NCI-H69 (cell line): Measurements from ENCODE around the gene INTS6.
A peak's percentile ranks its signal among the peaks of the same experiment; 100 is the strongest.
"Not testable (repeated sequence)": the region's sequence is repeated elsewhere in the genome, so short reads cannot be mapped to it uniquely, and the experiment has no call there.

ENCODE experiments used
- DNase-seq: peaks from one replicate; lab custom pipeline; 2025; lab: John Stamatoyannopoulos, UW

The INTS6 gene

DNA sequence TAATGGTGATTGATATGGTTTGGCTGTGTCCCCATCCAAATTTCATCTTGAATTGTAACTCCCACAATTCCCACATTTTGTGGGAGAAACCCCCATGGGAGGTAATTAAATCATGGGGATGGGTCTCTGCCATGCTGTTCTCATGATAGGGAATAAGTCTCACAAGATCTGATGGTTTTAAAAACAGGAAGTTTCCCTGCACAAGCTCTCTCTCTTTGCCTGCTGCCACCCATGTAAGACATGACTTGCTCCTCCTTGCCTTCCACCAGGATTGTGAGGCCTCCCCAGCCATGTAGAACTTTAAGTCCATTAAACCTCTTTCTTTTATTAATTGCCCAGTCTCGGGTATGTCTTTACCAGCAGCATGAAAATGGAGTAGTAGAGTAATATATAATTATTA is 37.5 kb downstream of the INTS6 start:
- not testable (repeated sequence) for DNase-seq

- DNase-seq, result no peak
Measured at GRCh38 chr13:51412431-51412830, 40.4 kb downstream of the INTS6 start.

DNA sequence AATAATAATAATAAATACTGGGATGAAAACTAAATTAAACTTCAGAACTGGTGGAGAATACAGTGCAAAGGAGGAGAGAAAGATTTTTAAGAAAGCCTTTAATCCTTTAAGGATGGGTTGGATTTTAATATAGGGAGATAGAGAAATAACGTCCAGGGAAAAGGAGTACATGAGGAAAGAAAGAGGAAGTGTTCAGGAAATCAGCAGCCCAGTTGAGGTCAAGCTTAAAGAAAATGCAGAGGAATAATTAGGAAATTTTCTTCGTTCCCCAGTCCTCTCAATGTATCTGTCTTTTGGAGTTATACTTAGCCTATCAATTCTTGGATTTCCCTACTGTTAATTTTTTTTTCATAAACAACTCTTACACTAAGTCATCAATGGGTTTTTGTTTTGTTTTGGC is 47.7 kb downstream of the INTS6 start:
- DNase-seq, result no peak

GRCh38 chr13:51397262-51397941 is 55.4 kb downstream of the INTS6 start:
- DNase-seq, result peak; percentile 10

- DNase-seq, result no peak
Measured at GRCh38 chr13:51396352-51396751, 56.5 kb downstream of the INTS6 start.

DNA sequence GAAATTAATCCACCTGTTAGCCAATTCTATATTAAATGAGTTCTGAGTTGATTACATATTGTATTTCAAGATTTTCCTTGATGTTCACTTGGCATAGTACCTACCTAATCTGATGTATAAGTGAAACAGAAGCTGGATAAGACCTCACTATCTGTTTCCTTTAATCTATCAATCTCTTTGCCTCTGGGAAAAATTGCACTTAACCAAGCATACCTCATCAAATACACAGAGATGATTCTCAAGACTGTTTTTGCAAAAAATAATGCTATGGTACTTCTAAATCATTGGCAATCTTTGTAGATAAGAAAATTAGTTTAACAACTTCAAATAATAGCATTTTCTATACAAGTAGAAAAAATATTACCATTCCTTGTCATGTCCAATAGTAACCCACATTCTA is 58.1 kb downstream of the INTS6 start:
- DNase-seq, result no peak

- DNase-seq, result no peak
Measured at GRCh38 chr13:51385114-51385513, 67.7 kb downstream of the INTS6 start.

DNA sequence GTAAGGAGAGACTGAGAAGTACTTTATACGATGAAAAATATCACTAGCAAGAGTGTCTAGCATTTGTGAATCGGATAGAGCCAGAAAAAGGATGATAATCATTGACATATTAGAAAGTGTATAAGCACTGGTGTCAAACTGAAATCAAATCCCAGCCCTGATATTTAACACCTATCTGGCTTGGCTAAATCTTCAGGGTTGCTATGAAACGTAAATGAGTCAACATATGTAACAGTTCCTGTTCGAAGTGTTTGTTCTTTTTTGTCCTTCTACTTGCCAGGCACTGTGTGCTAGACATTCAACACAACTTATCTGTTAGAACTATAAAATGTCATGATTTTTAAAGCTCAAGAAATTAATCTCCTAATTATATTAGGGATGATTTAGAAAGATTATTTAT is 72.6 kb downstream of the INTS6 start:
- DNase-seq, result peak; percentile 30

- DNase-seq, result no peak
Measured at GRCh38 chr13:51373451-51373850, 79.4 kb downstream of the INTS6 start.

- no peak for DNase-seq
Measured at GRCh38 chr13:51371768-51372399, 81.0 kb downstream of the INTS6 start.

DNA sequence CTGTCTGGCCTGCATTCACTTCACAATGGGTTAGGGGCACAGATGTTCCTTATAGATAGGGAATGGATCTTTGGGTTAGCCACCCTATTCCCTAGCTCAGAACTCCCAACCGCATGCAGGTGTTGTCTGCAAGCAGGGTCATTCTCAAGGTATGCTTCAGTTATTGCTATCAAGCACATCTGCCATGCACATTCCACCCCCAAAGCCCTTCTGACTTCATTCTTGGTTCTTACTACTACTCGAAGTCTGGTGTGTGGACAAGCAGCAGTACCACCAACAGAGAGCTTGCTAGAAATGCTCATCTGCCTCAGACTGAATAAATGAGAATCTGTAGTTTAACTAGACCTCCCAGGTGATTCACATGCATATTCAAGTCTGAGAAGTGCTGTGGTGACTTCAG is 82.0 kb downstream of the INTS6 start:
- no peak for DNase-seq

DNA sequence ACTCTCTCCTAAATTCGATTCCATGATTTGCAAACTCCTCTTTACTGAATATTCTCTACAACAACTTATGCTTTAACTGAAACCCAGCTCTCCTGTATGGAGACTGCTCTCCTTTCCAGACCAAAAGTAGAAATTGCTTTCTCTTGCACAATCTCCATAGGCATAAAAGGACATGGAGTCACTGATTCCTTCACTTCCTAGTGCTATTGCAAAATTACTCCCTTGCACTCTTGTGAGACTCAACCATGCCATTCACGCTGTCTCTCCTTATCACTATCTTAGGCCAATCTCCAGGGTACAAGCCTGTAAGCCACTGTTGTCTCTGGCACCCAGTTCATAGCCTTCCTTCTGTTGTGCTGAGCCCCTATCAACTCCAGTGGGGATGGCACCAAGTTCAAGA is 82.7 kb downstream of the INTS6 start:
- DNase-seq, result no peak

GRCh38 chr13:51364404-51365008 is 88.3 kb downstream of the INTS6 start:
- DNase-seq, result no peak

GRCh38 chr13:51363625-51364024 is 89.2 kb downstream of the INTS6 start:
- no peak for DNase-seq

GRCh38 chr13:51361106-51361505 is 91.7 kb downstream of the INTS6 start:
- no peak for DNase-seq

GRCh38 chr13:51360489-51360888 is 92.3 kb downstream of the INTS6 start:
- DNase-seq, result peak; percentile 77

DNA sequence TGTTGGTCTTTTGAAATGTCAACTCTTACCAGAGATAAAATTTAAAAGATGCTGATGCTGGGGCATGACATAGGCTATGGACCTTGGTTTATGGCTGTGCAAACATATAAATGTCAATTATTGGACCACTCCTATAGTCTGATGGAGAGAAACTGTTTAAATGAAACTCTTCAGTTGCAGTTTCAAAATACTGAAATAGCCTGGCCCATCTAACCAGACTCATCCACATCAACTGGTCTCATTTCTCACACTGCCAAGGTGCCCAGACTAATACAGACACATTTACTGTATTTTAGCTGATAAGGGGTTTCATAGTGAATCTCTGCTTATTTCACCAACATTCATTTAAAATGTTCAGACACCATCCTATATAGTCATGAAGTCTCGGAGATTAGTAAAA is 93.5 kb downstream of the INTS6 start:
- DNase-seq, result no peak

GRCh38 chr13:51357928-51358595 is 94.8 kb downstream of the INTS6 start:
- DNase-seq, result peak; percentile 14

GRCh38 chr13:51355217-51355616 is 97.6 kb downstream of the INTS6 start:
- no peak for DNase-seq

- DNase-seq, result no peak
Measured at GRCh38 chr13:51349016-51349415, 103.8 kb downstream of the INTS6 start.

- no peak for DNase-seq
Measured at GRCh38 chr13:51348069-51348967, 104.5 kb downstream of the INTS6 start.

DNA sequence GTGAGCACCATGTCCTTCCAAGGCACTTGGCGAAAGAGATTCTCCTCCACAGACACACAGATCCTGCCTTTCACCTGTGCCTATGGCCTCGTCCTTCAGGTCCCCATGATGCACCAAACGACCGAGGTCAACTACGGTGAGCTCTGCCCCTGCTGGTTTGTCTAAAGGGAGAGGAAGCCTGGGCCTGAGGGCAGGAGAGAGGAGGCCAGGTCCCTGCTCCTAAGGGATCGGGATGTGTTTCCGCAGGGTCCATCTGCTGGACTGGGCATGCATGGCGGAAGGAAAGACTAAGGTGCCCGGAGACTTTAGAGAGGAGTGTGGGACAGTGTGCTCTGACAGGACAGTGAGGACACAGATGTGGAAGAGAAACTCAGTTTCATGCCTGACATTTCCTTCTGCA is 105.7 kb downstream of the INTS6 start:
- no peak for DNase-seq
